GM18526 (cell line): ENCODE measurements around the gene VTA1.

Source experiments
- POLR2A ChIP-seq: IDR thresholded peaks from 3 replicates; pipeline ENCODE4 v1.6.1; 2011; ENCODE audit not compliant: insufficient read length; ENCODE audit errors: extremely low read depth

VTA1 gene

GRCh38 chr6:142165227-142165626, 18.2 kb downstream of the VTA1 start:
- TF ChIP-seq POLR2A, result no peak

GRCh38 chr6:142167071-142167470, 20.0 kb downstream of the VTA1 start:
- TF ChIP-seq POLR2A, result no peak

DNA sequence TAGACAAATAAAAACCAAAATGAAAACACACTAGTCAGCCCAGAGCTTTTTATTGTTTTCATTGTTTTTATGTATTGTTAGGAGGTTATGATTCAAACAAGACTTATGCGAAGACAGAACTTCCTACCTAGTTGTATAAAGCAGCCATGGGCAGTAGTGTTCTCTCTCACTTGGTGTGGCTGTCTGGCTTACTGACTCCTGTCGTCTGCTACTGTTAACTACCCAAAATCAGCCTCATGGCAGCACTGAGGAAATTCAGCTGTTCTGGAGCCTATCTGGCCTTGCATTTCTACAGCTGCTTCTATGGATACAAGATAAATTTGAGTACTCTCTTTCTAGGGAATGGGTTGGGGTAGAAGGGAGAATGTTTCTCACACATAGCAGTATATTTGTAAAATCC, 20.4 kb downstream of the VTA1 start:
- TF ChIP-seq POLR2A, result no peak

DNA sequence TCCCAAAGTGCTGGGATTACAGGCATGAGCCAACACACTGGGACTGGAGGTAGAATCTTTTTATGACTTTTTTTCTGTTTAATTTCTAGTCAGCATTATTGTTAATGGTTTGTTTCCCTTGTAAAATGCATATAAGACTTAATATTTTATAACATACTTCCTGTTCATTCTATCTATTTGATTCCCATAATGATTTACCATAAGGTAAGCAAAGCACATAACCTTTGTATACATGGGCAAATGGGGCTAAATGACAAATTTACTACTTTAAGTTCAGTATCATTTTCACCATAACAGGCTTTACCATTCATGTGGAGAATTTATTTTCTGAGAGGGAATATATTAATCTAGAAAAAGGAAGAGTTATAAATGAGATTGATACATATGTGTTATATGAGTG, 24.3 kb downstream of the VTA1 start:
- no peak for TF ChIP-seq POLR2A

GRCh38 chr6:142172758-142173157, 25.7 kb downstream of the VTA1 start:
- TF ChIP-seq POLR2A, result no peak

- TF ChIP-seq POLR2A, result no peak
Observed at GRCh38 chr6:142173980-142174379, 26.9 kb downstream of the VTA1 start.

DNA sequence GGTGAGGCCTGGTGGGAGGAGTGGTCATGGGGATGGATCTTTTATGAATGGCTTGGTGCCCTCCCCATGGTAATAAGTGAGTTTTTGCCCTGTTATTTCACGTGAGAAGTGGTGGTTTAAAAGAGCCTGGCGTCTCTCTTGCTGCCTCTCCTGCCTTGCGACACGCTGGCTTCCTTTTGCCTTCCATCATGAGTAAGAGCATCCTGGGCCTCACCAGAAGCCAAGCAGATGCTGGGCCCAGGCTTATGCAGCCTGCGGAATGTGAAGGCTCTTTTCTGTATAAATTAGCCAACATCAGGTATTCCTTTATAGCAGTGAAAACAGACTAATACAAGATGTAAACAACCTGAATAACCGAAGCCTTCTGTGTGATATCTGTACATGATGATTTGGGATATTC, 27.6 kb downstream of the VTA1 start:
- no peak for TF ChIP-seq POLR2A

- TF ChIP-seq POLR2A, result no peak
Observed at GRCh38 chr6:142178129-142178528, 31.1 kb downstream of the VTA1 start.

DNA sequence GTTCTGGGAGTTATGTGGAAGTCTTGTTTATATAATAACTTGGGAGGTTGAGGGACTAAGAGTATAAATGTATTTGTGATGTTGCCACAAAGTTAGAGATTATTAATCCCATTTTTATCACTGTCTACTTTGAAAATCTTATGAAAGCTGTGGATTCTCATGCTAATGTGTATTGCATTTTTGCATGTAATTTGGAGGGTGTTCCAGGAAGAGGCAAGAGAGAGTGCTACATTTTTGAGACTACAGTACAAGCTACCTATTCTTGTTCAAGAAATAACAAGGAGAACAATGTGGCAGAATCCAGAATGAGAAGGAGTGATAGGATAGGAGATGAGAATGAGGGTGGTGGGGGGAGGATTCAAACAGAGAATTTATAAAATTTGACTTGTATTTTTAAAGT, 34.9 kb downstream of the VTA1 start:
- no peak for TF ChIP-seq POLR2A

GRCh38 chr6:142183351-142183750, 36.3 kb downstream of the VTA1 start:
- no peak for TF ChIP-seq POLR2A

DNA sequence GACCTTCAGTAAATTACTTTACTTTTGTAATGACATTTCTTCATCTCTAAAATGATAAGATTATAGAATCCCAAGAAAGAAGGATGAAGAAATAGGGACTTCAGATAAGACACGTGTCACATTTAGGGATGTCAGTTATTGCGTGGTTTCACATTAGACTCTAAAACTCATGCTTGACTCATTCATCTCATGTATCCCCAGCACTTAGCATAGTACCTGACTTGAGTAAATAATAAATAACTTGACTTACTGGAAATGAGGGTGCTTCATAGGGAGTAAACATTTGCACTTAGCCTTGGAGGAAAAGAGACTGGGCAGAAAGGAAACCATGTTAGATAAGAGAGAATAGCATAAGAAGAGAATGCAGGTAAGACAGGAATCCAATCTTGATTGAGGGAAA, 37.2 kb downstream of the VTA1 start:
- no peak for TF ChIP-seq POLR2A

DNA sequence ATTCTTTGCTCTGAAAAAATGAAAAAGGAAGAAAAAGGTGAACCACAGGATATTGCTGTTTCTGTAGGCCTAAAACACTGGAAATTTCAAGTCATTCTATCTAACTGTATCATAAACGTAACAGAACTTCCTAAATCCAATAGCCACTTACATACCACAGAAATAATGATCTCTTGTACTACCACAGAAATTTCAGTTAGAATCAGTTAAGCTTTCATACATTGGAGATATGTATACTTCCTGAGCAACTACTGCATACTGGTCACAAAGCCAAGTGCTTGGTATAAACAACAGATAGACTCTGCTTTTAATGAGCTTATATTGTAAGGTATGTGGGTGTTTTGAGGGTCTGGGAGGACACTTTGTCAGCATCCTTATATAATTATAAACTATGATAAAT, 38.6 kb downstream of the VTA1 start:
- no peak for TF ChIP-seq POLR2A

DNA sequence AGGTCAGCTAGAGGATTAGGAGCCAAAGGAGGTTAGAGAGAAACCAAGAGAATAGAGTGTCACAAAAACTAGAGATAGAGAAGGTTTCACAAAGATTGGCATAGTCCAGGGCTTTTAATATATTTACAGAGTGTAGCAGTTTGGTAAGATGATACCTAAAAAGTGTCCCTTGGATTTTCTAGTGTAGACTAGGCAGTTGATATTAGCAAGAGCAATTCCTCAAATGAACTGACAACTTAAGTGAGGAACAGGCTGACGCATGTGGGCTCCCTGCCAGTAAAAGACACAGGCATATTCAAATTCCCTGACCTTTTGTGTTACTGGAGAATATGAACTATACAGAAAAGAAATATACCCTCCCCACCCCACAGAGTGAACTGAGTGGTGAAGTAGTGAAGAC, 40.1 kb downstream of the VTA1 start:
- no peak for TF ChIP-seq POLR2A

DNA sequence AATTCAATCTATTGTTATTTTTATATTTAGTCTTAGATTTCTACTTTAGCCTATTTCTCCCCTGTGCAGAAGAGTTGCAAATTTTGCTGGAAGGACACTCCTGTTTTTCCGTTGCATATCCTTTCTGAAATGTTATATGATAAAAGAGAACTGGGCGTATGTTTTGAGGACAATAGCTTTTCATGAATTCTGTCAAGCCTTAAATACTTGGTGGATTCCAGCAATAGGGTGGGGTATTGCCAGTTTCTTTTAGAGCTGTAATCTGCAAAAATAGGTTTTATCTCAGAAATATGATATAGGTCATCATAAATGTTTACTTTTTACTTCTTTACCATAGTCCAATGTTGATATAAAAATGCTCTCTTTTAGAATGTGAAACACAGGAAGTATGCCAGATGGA, 42.0 kb downstream of the VTA1 start:
- no peak for TF ChIP-seq POLR2A

DNA sequence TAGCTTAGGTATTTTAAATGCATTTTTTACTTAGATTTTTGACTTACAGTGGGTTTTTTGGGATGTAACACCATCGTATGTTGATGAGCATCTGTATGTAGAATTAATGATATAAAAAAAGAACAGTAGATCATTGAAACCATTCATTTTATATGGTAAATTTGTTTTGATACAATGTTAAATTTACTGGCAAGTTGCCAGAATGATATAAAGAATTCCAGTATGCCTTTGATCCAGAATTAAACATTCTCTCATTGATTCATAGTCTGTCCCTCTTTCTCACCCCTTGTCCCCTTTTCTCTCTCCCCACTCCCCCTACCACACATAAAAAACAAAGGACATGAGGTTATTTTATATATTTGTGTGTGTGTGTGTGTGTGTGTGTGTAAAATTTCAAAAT, 45.3 kb downstream of the VTA1 start:
- TF ChIP-seq POLR2A, result no peak

GRCh38 chr6:142193621-142194020, 46.6 kb downstream of the VTA1 start:
- no peak for TF ChIP-seq POLR2A

DNA sequence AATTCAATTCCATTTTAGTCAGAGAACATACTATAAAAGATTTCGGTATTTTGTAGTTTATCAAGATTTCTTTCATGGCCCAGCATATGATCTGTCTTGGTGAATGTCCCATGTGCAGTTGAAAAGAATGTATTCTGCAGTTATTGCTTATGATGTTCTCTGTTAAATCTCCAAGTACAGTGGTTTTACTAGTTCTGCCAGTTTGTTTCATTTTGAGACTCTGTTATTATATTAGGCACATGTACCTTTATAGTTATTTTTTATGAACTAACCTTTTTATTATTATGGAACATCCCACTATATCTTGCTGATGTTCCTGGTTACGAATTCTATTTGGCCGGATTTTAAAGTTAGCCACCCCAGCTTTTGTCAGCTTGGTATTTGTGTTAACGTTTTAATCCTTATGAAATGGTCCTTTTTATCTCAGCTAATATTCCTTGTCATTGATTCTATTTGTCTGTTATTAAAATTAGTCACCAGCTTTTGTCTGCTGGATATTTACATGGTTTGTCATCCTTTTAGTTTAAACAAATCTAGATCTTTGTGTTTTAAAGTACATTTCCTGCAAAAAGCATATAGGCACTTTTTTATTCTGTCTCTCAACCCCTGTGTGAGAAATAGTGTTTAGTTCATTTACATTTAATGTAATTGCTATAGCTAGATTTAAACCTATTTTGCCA, 48.9 kb downstream of the VTA1 start:
- TF ChIP-seq POLR2A, result no peak
